Gastroesophageal sphincter (tissue), 3 donors: ENCODE data around the gene TSPAN6.

Source experiments
- CTCF ChIP-seq, 4 experiments: fragments of 200-600 bp in 2 of 4; fragments of 450-650 bp in 2 of 4; sonication (generic) in 1 of 4; IDR thresholded peaks; one replicate each; pipeline ENCODE4 v1.5.1; 2017 to 2019; ENCODE audit warnings: antibody characterized with exemption in 4 of 4, mild to moderate bottlenecking in 2 of 4, moderate library complexity in 2 of 4
- EP300 ChIP-seq: sonication (generic); formaldehyde crosslinking; IDR thresholded peaks from one replicate; pipeline ENCODE4 v1.6.1; 2017; ENCODE audit warnings: antibody characterized with exemption, mild to moderate bottlenecking
- POLR2A ChIP-seq, 2 donors: fragments of 450-650 bp; IDR thresholded peaks; one replicate each; pipeline ENCODE4 v1.6.1; 2017; ENCODE audit warnings: antibody characterized with exemption in 2 of 2, mild to moderate bottlenecking in 2 of 2, moderate library complexity in 1 of 2

DNA sequence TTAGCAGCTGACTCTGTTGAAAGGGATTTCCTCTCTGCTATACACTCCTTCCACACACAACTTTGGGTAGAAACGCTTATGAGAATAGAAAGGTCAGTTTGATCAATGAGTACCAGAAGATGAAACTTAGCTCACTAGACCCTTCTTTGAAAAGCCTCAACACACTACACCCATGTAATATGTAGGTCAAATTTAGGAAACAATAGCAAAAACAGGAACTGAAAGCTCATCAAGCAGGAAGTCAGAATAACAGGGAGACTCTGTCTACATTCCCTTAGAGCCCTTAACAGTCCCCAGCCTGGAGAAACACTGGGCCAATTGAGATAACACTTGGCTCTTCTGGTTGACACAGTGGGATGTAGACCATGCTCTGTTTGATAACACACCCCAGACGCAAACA is 38.1 kb upstream of the TSPAN6 start:
- no peak for TF ChIP-seq CTCF (IDR thresholded peaks at IDR 0.05)
- TF ChIP-seq EP300, result no peak
- no peak for TF ChIP-seq POLR2A (IDR thresholded peaks at IDR 0.05)
